Raji (cell line): ENCODE results near the gene CEP70.

Experiments used
- POLR2A ChIP-seq: IDR thresholded peaks from 2 replicates; pipeline ENCODE4 v1.6.1; 2011; ENCODE audit warnings: low read depth, low read length, control low read depth; ENCODE audit not compliant: insufficient read depth

CEP70 gene

DNA sequence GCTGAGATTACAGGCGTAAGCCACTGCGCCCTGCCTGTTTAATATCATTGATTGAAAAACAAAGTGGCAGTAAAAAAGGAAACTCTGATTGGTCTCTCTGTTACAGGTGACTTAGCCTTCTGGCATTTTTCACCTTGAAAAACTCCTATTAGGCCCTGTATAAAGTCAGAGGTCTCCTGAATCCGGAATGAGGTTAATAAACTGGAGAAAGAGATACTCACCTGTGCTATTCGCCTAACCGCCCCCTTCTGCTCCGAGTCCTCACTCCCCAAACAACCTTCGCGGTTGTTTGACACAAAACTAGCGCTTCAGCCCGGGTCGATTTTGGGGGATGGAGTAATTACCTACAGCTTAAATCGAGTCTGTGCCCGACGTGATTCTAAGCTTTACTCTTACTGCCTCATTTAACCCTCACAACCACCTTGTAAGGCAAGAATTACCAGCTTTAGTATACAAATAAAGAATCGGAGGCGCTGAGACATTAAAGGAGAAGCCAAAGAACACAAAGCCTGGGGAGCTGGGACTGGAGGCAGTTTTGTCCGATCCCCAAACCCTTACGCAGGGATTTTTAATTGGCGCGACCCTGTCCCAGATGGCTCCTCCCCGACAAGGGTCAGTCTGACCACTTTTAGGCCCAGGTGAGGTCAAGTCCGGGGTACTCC is 441 bp downstream of the CEP70 start:
- no peak for TF ChIP-seq POLR2A

DNA sequence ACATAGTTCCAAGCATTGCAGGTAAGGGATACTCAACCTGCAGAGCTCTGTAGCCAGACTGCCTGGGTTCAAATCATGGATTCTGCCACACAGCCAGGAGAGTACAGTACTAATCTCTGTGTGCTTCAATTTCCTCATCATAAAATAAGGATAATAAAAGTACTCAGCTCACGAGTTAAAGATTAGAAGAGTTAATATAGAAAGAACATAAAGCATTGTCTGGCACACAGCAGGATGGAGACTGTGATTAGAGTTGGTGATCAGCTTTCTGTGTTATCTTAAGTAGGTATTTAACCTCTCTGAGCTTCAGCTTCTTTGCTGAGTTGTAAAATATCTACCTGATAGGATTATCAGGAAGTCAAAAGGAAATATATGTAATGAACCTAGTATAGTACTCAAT is 2.7 kb downstream of the CEP70 start:
- no peak for TF ChIP-seq POLR2A

DNA sequence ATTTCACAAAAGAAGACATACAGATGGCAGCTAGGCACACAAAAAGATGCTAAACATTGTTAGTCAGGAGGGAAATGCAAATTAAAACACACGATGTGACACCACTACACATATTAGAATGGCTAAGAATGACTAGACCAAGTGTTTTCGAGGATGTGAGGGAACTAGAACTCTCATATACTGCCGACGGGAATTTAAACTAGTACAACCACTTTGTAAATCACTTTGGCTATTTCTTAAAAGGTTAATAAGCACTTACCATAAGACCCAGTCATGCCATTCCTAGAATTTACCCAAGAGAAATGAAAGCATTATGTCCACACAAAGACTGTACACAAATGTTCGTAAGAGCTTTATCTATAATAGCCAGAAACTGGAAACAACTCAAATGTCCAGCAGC is 5.6 kb downstream of the CEP70 start:
- TF ChIP-seq POLR2A: no peak

DNA sequence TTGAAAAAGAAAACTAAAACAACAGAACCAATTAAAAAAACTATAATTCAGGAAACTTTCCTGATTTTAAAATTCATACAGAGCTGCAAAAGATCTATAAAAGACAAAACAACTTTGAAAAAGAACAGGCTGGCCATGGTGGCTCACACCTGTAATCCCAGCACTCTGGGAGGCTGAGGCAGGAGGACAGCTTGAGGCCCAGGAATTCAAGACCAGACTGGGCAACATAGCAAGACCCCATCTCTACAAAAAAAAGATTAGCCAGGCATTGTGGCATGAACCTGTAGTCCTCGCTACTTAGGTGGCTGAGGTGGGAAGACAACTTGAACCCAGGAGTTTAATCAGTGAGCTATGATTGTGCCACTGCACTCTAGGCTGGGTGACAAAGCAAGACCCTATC is 6.7 kb downstream of the CEP70 start:
- TF ChIP-seq POLR2A: no peak

DNA sequence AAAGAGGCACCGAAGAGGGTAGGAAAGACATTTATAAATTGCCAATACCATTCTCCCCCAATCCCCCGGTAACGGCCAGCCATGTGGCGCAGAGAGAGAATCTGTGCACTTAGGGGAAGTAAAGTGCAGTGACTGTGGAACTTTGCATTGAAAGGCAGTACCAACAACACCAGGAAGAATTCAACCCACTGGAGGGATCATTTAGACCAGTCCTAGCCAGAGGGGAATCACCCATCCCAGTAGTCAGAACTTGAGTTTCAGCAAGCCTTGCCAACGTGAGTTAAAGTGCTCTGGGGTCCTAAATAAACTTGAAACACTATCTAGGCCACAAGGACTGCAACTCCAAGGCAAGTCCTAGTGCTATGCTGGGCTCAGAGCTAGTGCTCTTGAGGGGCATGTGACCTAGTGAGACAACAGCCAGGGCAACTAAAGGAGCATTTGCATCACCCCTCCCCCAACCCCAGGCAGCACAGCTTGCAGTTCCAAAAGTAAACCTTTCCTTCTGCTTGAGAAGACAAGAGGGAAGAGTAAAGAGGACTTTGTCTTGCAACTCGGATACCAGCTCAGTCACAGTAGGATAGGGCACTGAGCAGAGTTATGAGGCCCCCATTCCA is 15.0 kb downstream of the CEP70 start:
- TF ChIP-seq POLR2A: no peak

DNA sequence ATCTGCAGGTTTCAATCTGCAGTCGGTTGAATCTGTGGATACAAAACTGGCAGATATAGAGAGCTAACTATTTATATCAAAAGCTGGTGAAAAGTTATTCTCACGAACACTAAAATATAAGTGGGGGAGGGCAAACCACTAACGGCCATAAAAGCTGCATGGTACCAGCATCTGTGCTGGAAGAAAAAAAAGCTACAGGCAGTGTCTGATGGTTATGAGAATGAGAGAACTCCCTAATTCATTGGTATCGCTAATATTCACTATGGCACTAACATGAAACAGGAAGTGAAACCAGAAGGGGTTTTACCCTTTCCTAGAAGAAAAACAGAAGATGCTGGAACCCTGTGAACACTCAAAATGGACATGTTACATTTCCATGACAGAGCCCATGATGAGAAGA is 15.9 kb downstream of the CEP70 start:
- TF ChIP-seq POLR2A: no peak

DNA sequence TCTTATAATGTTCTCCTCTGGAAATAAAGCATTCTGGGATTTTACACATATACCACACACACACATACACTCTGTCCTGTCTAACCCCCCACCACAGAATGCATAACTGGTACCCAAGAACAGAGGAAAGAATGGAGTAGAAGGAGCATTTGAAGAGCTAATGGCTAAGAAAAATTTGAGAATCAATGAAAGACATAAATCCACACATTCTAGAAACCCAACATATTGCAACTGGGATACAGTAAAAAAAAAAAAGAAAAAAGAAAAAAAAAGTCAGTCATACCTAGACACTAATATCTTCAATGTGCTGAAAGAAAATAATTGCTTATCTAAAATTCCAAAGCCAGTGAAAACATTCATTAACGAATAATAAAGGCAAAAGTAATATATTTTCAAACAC is 20.9 kb downstream of the CEP70 start:
- TF ChIP-seq POLR2A: no peak

DNA sequence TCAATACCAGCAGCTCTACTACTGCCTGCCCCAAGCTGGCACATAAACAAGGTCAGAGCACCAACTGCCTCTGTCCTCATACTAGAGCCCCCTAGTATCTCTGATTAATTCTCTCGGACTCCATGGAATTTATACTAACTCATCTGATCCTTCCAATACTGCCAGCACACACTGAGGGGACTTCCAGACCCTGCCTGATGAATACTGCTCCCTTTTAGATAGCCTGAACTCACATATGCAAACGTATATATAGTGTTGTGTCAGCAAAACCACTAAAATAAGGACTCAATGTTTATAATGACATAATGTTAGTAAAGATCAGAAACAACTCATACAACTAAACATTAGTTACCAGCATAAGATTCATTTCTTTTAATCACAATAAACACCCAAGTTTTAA is 25.0 kb downstream of the CEP70 start:
- TF ChIP-seq POLR2A: no peak

DNA sequence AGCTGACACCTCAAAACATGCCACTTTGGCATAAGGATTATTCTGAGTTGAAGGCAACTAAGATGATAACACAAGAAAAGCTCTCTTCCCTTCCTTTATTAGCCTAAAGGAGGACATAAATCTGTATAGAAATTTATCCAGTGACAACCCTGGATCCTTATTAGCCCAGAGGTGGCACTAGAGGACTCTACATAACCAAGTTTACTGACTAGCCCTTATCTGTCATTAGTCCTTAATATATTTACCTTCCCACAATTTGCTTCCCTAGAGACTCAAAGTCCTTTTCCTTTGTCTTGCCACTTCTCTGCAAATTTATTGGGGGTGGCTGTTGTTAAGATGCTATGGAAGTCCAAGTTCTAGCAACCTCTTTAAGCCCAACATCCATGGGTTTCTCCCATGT is 26.7 kb downstream of the CEP70 start:
- TF ChIP-seq POLR2A: no peak

DNA sequence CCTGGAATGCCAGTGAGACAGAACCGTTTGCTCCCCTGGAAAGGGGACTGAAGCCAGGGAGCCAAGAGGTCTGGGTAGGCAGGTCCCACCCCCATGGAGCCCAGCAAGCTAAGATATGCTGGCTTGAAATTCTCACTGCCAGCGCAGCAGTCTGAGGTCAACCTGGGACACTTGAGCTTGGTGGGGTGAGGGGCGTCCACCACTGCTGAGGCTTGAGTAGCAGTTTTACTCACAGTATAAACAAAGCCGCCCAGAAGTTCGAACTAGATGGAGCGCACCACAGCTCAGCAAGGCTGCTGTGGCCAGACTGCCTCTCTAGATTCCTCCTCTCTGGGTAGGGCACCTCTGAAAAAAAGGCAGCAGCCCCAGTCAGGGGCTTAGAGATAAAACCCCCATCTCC is 33.6 kb downstream of the CEP70 start:
- TF ChIP-seq POLR2A: no peak

DNA sequence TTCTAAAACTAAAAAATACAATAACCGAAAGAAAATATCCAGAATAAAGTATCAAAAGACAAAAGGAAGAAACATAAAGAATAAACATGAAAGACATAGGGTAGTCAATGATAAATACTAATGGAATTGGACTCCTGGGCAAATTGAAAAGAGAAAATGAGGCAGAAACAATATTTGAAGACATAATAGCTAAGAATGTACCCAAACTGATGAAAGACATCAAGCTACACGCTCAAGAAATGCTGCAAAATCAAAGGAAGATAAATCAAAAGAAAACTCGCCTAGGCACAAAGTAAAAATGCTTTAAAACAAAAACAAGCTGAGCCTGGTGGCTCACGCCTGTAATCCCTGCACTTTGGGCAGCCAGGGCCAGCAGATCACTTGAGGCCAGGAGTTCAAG is 34.9 kb downstream of the CEP70 start:
- TF ChIP-seq POLR2A: no peak

DNA sequence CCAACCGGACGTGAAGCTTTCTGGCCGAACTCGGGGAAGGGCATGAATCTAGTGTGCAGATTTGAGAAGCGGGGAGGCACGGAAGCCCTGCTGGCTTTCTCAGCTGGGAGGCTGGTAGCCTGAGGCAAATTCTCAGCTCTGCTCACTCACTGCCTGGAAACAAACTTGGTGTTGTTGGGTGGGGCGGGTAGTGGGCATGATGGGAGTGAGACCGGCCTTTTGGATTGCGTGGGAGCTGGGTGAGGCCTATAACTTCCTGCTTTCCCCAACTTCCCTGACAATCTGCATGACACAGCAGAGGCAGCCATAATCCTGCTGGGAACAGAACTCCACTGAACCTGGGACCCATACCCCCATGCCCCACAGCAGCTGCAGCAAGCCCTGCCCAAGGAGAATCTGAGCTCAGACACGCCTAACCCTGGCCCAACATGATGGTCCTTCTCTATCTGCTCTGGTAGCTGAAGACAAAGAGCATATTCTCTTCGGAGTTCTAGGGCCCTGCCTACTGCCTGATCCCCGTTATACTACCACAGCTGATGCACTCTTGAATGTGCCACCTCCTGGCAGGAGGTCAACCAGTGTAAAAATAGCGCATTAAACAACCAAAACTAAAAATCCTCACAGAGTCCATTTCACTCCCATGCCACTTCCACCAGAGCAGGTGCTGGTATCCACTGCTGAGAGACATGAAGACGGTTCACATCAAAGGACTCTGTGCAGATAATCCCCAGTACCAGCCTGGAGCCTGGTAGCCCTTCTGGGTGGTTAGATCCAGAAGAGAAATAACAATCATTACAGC is 44.7 kb downstream of the CEP70 start:
- TF ChIP-seq POLR2A: no peak

DNA sequence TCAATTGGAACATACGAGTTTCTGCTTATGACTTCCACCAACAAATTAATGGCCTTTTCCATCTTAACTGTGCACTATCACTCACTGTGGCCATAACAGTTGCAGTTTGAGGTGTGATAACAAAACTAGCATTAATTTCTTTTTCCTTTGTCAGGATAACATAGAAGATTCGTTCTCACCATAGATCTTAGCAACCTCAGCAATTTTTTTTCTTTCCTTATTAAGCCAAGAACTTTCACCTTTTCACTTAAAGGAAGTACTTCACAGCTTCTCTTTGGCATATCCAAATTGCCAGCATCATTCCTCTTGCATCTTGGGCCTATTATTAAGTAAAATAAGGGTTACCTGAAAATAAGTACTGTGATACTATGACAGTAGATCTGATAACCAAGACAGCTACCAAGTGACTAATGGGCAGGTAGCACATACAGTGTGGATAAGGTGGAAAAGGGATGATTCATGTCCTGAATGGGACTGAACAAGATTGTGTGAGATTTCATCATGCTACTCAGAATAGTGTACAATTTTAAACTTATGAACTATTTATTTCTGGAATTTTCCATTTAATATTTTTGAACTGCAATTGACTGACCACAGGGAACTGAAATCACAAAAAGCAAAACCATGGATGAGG is 46.6 kb downstream of the CEP70 start:
- TF ChIP-seq POLR2A: no peak

DNA sequence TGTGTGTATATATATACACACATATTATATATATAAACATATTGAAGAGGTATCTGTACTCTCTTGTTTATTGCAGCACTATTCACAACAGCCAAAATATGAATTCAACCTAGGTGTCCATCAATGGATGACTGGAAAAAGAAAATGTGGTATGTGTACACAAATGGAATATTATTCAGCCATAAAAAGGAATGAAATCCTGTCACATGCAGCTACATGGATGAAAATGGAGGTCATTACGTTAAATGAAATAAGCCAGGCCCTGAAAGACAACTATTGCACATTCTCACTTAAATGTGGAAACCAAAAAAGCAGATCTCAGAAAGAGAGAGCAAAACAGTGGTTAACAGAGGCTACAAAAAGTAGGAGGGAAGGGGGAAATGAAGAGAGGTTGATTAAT is 49.5 kb downstream of the CEP70 start:
- TF ChIP-seq POLR2A: no peak

DNA sequence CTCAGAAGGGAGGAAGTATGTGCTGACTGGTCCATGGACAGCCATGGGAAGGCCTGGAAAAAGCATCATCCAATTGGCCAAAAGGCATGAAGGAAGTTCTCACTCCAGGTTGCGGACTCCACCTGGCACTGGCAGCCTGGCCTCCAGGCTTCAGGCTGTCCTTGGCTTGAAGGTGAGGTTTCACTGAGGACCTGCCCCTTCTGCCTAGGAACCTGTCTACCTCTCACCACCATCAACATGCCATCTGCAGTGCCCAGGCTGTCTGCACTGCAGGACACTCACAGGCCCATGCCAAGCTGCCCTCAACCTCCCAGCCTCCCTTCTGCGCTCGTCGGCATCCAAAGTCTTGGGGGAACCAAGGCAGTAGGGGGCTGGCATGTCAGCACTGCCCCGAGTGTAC is 51.1 kb downstream of the CEP70 start:
- no peak for TF ChIP-seq POLR2A

DNA sequence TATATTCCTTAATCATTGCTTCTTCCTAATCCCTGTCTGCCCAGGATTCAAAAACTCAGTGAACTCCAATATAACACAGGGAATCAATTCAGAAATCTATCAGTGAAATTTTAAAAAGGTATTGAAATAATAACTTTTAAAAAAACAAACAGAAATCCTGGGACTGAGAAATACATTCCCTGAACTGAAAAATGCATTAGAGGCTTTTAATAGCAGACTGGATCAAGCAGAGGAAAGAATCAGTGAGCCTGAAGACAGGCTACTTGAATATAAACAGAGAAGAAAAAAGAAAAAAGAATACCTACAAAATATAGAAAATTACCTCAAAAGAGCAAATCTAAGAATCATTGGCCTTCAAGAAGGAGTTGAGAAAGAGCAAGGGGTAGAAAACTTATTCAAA is 54.7 kb downstream of the CEP70 start:
- no peak for TF ChIP-seq POLR2A
